Peyer's patch (tissue), 4 donors: ENCODE measurements around the gene UNKL.

Experiments used
- POLR2A ChIP-seq, 2 donors: fragments of 450-650 bp; IDR thresholded peaks; one replicate each; pipeline ENCODE4 v1.5.1; 2017; ENCODE audit warnings: antibody characterized with exemption in 2 of 2, mild to moderate bottlenecking in 2 of 2, moderate library complexity in 2 of 2
- TF ChIP-seq, protein P1 (sequence below), 6 experiments: fragments of 450-650 bp in 4 of 6; fragments of 200-600 bp in 2 of 6; sonication (generic) in 1 of 6; IDR thresholded peaks; one replicate each; pipeline ENCODE4 v1.5.1; 2017 to 2019; ENCODE audit warnings: antibody characterized with exemption in 6 of 6, mild to moderate bottlenecking in 3 of 6, moderate library complexity in 1 of 6

DNA sequence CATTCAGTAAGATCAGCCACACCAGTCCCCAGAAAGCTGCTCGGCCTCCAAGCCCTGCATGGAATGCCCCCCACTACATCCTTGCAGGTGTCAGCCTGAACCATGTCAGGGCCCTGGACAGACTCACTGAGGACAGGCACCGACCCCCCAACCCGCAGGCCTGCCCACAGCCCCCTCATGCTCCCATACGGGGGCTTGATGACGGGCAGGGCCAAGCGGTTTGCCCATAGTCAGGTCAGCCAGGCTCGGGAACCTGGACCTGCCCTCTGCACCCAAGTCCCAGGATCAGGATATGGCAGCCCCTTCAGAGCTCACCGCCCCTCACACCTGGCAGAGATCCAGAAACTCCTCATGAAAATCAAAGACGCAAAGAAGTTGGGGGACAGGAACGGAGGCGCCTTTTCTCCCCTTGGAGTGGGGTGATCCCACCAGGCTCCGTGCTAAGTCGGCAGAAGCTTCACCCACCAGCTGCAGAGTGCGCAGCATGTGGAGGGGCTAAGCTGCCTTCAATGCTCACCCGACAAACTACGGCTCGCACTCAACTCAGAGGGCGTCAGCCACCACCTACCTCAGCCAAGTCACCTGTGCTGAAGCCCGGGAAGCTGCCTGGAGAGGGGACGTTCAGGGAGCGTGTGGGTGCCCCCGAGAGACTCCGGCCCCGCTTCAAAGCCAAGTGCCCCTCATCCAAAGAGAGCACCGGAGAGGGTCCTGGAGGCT is 36.3 kb downstream of the UNKL start:
- TF ChIP-seq, protein P1, sequence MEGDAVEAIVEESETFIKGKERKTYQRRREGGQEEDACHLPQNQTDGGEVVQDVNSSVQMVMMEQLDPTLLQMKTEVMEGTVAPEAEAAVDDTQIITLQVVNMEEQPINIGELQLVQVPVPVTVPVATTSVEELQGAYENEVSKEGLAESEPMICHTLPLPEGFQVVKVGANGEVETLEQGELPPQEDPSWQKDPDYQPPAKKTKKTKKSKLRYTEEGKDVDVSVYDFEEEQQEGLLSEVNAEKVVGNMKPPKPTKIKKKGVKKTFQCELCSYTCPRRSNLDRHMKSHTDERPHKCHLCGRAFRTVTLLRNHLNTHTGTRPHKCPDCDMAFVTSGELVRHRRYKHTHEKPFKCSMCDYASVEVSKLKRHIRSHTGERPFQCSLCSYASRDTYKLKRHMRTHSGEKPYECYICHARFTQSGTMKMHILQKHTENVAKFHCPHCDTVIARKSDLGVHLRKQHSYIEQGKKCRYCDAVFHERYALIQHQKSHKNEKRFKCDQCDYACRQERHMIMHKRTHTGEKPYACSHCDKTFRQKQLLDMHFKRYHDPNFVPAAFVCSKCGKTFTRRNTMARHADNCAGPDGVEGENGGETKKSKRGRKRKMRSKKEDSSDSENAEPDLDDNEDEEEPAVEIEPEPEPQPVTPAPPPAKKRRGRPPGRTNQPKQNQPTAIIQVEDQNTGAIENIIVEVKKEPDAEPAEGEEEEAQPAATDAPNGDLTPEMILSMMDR (IDR thresholded peaks at IDR 0.05), result no peak
- TF ChIP-seq POLR2A (IDR thresholded peaks at IDR 0.05), result no peak
